Left lung (tissue), 10 donors: Measurements from ENCODE around the gene HTR4. TPM values are rescaled to one million over a fixed set of nuclear protein-coding genes. Genes with fewer than 3 reads are reported as not detected.

Experiments used
- ATAC-seq: fragments of 200-7000 bp; cut with Tn5 transposase; one replicate; pipeline ENCODE4 v1.9.1; 2020; ENCODE audit warnings: moderate library complexity
- DNase-seq, 4 donors: peaks; one replicate each; pipeline ENCODE4 v3.0.0-alpha.2; 2013 to 2020
- H3K27ac ChIP-seq, 2 donors: fragments of 200-600 bp; sonication (generic) in 1 of 2; one replicate each; pipeline versions ENCODE4 v1.5.0 to v1.8.0; 2020 to 2021
- H3K27me3 ChIP-seq, 2 donors: fragments of 200-600 bp; sonication (generic) in 1 of 2; one replicate each; pipeline versions ENCODE4 v1.5.0 to v1.8.0; 2020 to 2021
- H3K36me3 ChIP-seq, 2 donors: fragments of 200-600 bp; sonication (generic) in 1 of 2; one replicate each; pipeline versions ENCODE4 v1.5.0 to v1.8.0; 2020 to 2021
- H3K4me1 ChIP-seq, 2 donors: fragments of 200-600 bp; one replicate each; pipeline ENCODE4 v1.8.0; 2021
- H3K4me3 ChIP-seq, 2 donors: fragments of 200-600 bp; sonication (generic) in 1 of 2; one replicate each; pipeline versions ENCODE4 v1.5.0 to v1.8.0; 2020 to 2021; ENCODE audit warnings: mild to moderate bottlenecking in 1 of 2
- H3K9me3 ChIP-seq, 2 donors: fragments of 200-600 bp; sonication (generic) in 1 of 2; one replicate each; pipeline versions ENCODE4 v1.5.0 to v1.8.0; 2020 to 2021
- CTCF ChIP-seq, 2 donors: fragments of 200-600 bp; sonication (generic) in 1 of 2; IDR thresholded peaks; one replicate each; pipeline versions ENCODE4 v1.5.0 to v1.8.0; 2021; ENCODE audit warnings: antibody characterized with exemption in 2 of 2
- intact Hi-C, 2 donors: fragments of 100-400 bp; cut with DNase I; formaldehyde crosslinking; loops; one replicate each; pipeline versions ENCODE4 v1.11.2 to v1.14.2; 2022
- polyA plus RNA-seq, 6 donors: library from polyadenylated mRNA; unstranded; fragments of 120-200 nt; gene quantifications; one replicate each; pipeline ENCODE4 v1.2.1, GENCODE V29; 2013; ENCODE audit not compliant: insufficient read length in 6 of 6
- total RNA-seq, 2 donors: library from RNA; stranded (reverse); fragmentation: NEBNext Ultra II Directional; extraction: Animal tissue kit (Norgen Biotek cat#: 25700); gene quantifications; one replicate each; pipeline ENCODE4 v1.2.1, GENCODE V29; 2021
- donor health status: DM: no; HTN: yes; CAD: no.
- donor health status: DM: no; HTN: no; CAD: no.

The HTR4 gene
- total and polyA plus RNA-seq, 8 donors: 0.38 to 1.5 (median 0.76) TPM; not detected in 2

- Histone ChIP-seq H3K4me3 (no peak overlapping the region), H3K36me3 (no peaks in the 10 kb centered on the region), H3K27ac (no peak overlapping the region), H3K4me1 (no peaks in the 10 kb centered on the region), H3K9me3 (no peaks in the 10 kb centered on the region), H3K27me3 (no peaks in the 10 kb centered on the region)
- TF ChIP-seq CTCF (IDR thresholded peaks at IDR 0.05): no peak
- DNase-seq (no peak), ATAC-seq (no peak)
- intact Hi-C loops: no loop called here
Observed at GRCh38 chr5:148619484-148619883, 34.8 kb downstream of the HTR4 start.

- H3K4me1 ChIP-seq: no peaks in the 10 kb centered on the region
- intact Hi-C loops: no loop called here
Observed at GRCh38 chr5:148615644-148616275, 38.6 kb downstream of the HTR4 start.

GRCh38 chr5:148607406-148607805 is 46.9 kb downstream of the HTR4 start:
- intact Hi-C loops: no loop called here
- Histone ChIP-seq H3K4me1 (no peaks in the 10 kb centered on the region), H3K27ac (no peak overlapping the region), H3K27me3 (no peaks in the 10 kb centered on the region), H3K9me3 (peaks cover 0 to 4% of the 10 kb centered on the region in 2 donors), H3K4me3 (no peak overlapping the region), H3K36me3 (no peaks in the 10 kb centered on the region)
- no peak for DNase-seq
- TF ChIP-seq CTCF (IDR thresholded peaks at IDR 0.05): no peak
- ATAC-seq: no peak

More at GRCh38 chr5:148615644-148616275, 38.6 kb downstream of the HTR4 start:
- Histone ChIP-seq H3K9me3 (no peaks in the 10 kb centered on the region), H3K27me3 (no peaks in the 10 kb centered on the region), H3K36me3 (no peaks in the 10 kb centered on the region), H3K4me3 (no peak overlapping the region), H3K27ac (no peak overlapping the region)
- ATAC-seq: no peak
- TF ChIP-seq CTCF (IDR thresholded peaks at IDR 0.05): no peak
- DNase-seq: no peak

- ATAC-seq (no peak), DNase-seq (no peak)
- intact Hi-C loops: no loop called here
- no peak for TF ChIP-seq CTCF (IDR thresholded peaks at IDR 0.05)
- Histone ChIP-seq H3K27me3 (no peaks in the 10 kb centered on the region), H3K36me3 (no peaks in the 10 kb centered on the region), H3K4me1 (no peaks in the 10 kb centered on the region), H3K4me3 (no peak overlapping the region), H3K27ac (no peak overlapping the region), H3K9me3 (peaks cover 0 to 4% of the 10 kb centered on the region in 2 donors)
Observed at GRCh38 chr5:148606296-148606695, 48.0 kb downstream of the HTR4 start.

GRCh38 chr5:148599187-148599586 is 55.1 kb downstream of the HTR4 start:
- Histone ChIP-seq H3K4me1 (no peaks in the 10 kb centered on the region), H3K9me3 (peaks cover 0 to 7% of the 10 kb centered on the region in 2 donors), H3K36me3 (no peaks in the 10 kb centered on the region), H3K27me3 (no peaks in the 10 kb centered on the region), H3K4me3 (no peak overlapping the region), H3K27ac (no peak overlapping the region)
- TF ChIP-seq CTCF (IDR thresholded peaks at IDR 0.05): no peak
- intact Hi-C loops: no loop called here
- ATAC-seq (no peak), DNase-seq (no peak)
